Measurements from ENCODE around the gene PTPRD. TPM values are rescaled to one million over a fixed set of nuclear protein-coding genes. Genes with fewer than 3 reads are reported as not detected.

PTPRD gene
- total RNA-seq, 1 experiment from 2014 or later: not detected

DNA sequence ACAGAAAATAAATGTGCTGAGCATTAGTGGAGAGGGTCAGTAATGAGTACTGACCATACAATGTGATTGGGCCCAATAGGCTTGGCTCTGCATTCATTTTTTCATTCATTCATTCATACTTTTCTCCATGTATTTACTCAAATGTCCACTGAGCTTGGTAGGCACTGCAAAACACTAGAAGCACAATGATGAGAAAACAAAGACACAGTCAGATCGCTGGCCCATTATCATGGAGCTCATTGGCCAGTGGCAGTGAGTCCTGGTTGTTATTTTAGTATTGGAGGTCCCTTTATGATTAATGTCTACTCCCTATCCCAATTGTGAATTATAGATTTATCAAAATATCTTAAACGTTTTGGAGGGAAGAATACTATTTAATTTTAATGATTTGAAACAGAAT lies 1733.5 kb downstream of the PTPRD start:
- ChIA-PET POLR2A (no interaction called here), CTCF (interaction anchor here (1.0 to 2.8 kb wide), 3 partner anchors 15 to 18 kb away, joined by 3 to 15 read pairs (median 3); no protein-coding TSS in a partner anchor)
- Mint-ChIP-seq H3K27me3 (ENCODE audit: insufficient read depth, unreplicated experiment) (no peaks in the 10 kb centered on the region), H3K9me3 (ENCODE audit: unreplicated experiment) (peaks cover 4% of the 10 kb centered on the region), H3K27ac (ENCODE audit: low read depth, unreplicated experiment) (no peak overlapping the region), H3K4me1 (ENCODE audit: insufficient read depth, unreplicated experiment) (no peaks in the 10 kb centered on the region), H3K4me3 (ENCODE audit: unreplicated experiment) (no peak overlapping the region), H3K36me3 (ENCODE audit: insufficient read depth, unreplicated experiment) (no peaks in the 10 kb centered on the region)
- intact Hi-C loops (cut with micrococcal nuclease): no loop called here
- DNase-seq (ENCODE audit: unreplicated experiment): no peak
- TF ChIP-seq, protein P1, sequence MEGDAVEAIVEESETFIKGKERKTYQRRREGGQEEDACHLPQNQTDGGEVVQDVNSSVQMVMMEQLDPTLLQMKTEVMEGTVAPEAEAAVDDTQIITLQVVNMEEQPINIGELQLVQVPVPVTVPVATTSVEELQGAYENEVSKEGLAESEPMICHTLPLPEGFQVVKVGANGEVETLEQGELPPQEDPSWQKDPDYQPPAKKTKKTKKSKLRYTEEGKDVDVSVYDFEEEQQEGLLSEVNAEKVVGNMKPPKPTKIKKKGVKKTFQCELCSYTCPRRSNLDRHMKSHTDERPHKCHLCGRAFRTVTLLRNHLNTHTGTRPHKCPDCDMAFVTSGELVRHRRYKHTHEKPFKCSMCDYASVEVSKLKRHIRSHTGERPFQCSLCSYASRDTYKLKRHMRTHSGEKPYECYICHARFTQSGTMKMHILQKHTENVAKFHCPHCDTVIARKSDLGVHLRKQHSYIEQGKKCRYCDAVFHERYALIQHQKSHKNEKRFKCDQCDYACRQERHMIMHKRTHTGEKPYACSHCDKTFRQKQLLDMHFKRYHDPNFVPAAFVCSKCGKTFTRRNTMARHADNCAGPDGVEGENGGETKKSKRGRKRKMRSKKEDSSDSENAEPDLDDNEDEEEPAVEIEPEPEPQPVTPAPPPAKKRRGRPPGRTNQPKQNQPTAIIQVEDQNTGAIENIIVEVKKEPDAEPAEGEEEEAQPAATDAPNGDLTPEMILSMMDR (IDR thresholded peaks at IDR 0.05; ENCODE audit: unreplicated experiment): no peak
- no TSS peak for BruUV-seq (replicated peaks)

DNA sequence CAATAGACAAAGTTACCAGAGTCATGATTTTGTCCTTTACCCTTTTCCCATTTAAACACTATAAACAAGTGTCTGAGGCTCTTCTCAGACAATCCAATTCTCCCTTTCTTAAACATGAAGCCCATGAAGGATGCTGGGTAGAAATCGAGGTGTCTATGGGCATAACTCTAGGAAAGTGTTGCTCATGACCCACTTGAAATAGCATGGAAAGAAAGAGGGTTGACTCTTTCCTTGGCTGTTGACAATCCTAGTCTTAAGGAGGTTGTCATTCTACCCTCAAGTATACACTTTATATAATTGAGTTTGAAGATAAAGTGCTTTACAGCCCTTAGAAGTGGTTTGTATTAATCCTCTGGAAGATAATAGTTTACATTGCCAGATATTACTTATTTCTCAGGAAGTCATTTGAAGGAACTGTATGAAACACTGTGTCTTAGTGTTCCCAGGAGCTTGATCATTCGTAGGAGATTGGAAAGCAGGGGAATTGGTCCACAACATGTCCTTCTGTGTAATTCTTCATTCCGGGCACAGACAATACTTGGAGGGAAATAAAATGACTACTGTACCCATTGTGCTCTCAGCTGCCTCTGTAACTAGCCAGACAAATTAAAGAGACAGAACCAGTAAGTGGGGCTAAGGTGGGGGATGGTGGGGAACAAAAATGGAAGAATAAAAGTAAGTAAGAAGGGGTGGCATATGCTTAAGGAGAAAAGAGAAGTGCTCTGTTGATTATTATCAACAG lies 1734.9 kb downstream of the PTPRD start:
- Mint-ChIP-seq H3K27ac (ENCODE audit: low read depth, unreplicated experiment) (no peak overlapping the region), H3K36me3 (ENCODE audit: insufficient read depth, unreplicated experiment) (no peaks in the 10 kb centered on the region), H3K9me3 (ENCODE audit: unreplicated experiment) (peaks cover 4% of the 10 kb centered on the region), H3K4me1 (ENCODE audit: insufficient read depth, unreplicated experiment) (no peaks in the 10 kb centered on the region), H3K4me3 (ENCODE audit: unreplicated experiment) (no peak overlapping the region), H3K27me3 (ENCODE audit: insufficient read depth, unreplicated experiment) (no peaks in the 10 kb centered on the region)
- no peak for DNase-seq (ENCODE audit: unreplicated experiment)
- ChIA-PET POLR2A (no interaction called here), CTCF (interaction anchor here (0.7 to 1.1 kb wide), 2 partner anchors 8 to 320 kb away, joined by 3 to 4 read pairs; no protein-coding TSS in a partner anchor)
- intact Hi-C loops (cut with micrococcal nuclease): no loop called here
- TF ChIP-seq, protein P1 (IDR thresholded peaks at IDR 0.05; ENCODE audit: unreplicated experiment): no peak
- no TSS peak for BruUV-seq (replicated peaks)

DNA sequence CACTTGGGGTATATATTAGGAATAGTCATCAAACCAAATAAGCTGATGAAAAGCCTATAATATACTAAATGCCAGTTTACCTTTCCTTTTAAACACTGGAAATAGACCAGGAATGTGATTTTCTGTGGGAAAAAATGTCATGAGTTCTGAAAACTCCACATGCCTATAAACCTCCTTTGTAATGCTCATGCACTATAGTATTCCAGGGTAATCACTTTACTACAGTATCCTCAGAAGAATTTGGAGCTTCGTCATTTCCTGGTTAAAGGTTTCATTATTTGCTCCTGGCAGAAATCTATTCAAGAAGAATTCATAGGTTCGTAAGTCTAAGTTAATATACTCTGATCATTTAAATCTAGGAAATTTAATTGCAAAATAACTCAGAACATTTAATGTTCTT lies 1736.5 kb downstream of the PTPRD start:
- ChIA-PET POLR2A (no interaction called here), CTCF (interaction anchor here (0.7 to 0.9 kb wide), 2 partner anchors 20 to 969 kb away, joined by 3 read pairs; no protein-coding TSS in a partner anchor)
- no peaks in the 10 kb centered on the region for H3K27me3 Mint-ChIP-seq (ENCODE audit: insufficient read depth, unreplicated experiment)
- intact Hi-C loops (cut with micrococcal nuclease): no loop called here
- H3K36me3 Mint-ChIP-seq (ENCODE audit: insufficient read depth, unreplicated experiment): no peaks in the 10 kb centered on the region
- H3K27ac Mint-ChIP-seq (ENCODE audit: low read depth, unreplicated experiment): no peak overlapping the region
- H3K9me3 Mint-ChIP-seq (ENCODE audit: unreplicated experiment): peaks cover 4% of the 10 kb centered on the region
- no TSS peak for BruUV-seq (replicated peaks)
- TF ChIP-seq, protein P1 (IDR thresholded peaks at IDR 0.05; ENCODE audit: unreplicated experiment): no peak
- H3K4me1 Mint-ChIP-seq (ENCODE audit: insufficient read depth, unreplicated experiment): no peaks in the 10 kb centered on the region
- H3K4me3 Mint-ChIP-seq (ENCODE audit: unreplicated experiment): no peak overlapping the region
- no peak for DNase-seq (ENCODE audit: unreplicated experiment)

DNA sequence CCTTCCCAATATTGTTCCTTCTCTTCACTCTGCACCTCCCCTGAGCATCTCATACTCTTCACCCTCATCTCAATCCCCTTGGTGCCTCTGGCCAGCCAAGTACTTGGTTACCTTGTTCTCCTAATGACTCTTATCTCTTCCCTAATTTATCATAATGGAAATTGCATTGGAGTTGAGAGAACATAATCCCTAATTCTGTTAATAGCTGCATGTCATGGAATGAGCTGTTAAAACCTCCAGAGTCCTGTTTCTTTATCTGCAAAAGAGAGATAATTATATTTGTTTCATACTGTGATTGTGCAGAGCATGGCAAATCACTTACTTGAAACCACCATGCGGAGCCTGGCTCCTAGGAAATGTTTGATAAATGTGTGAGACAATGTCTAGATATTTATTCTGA lies 1738.3 kb downstream of the PTPRD start:
- no peak overlapping the region for H3K4me3 Mint-ChIP-seq (ENCODE audit: unreplicated experiment)
- H3K27me3 Mint-ChIP-seq (ENCODE audit: insufficient read depth, unreplicated experiment): no peaks in the 10 kb centered on the region
- BruUV-seq (replicated peaks): no TSS peak
- intact Hi-C loops (cut with micrococcal nuclease): no loop called here
- H3K27ac Mint-ChIP-seq (ENCODE audit: low read depth, unreplicated experiment): no peak overlapping the region
- no peak for DNase-seq (ENCODE audit: unreplicated experiment)
- POLR2A ChIA-PET: no interaction called here
- TF ChIP-seq, protein P1 (IDR thresholded peaks at IDR 0.05; ENCODE audit: unreplicated experiment): no peak
- CTCF ChIA-PET: no interaction called here
- H3K9me3 Mint-ChIP-seq (ENCODE audit: unreplicated experiment): peaks cover 4% of the 10 kb centered on the region
- peaks cover 6% of the 10 kb centered on the region for H3K36me3 Mint-ChIP-seq (ENCODE audit: insufficient read depth, unreplicated experiment)
- no peaks in the 10 kb centered on the region for H3K4me1 Mint-ChIP-seq (ENCODE audit: insufficient read depth, unreplicated experiment)
